ENCODE results near the gene IVNS1ABP. TPM values are rescaled to one million over a fixed set of nuclear protein-coding genes. Genes with fewer than 3 reads are reported as not detected.

The IVNS1ABP gene
- total RNA-seq, 4 donors from 2014 or later: 20.8 to 39.4 (median 32.8) TPM

GRCh38 chr1:185250063-185250462 is 67.0 kb downstream of the IVNS1ABP start:
- TF ChIP-seq CTCF (IDR thresholded peaks at IDR 0.05): no peak
- no peak for TF ChIP-seq POLR2A (IDR thresholded peaks at IDR 0.05)
- no peak for TF ChIP-seq EP300 (IDR thresholded peaks at IDR 0.05)
- TF ChIP-seq POLR2AphosphoS5 (IDR thresholded peaks at IDR 0.05): no peak
- Histone ChIP-seq H3K4me1 (no peaks in the 10 kb centered on the region), H3K27me3 (no peaks in the 10 kb centered on the region), H3K9me3 (no peaks in the 10 kb centered on the region), H3K36me3 (no peaks in the 10 kb centered on the region), H3K4me3 (no peak overlapping the region), H3K27ac (no peak overlapping the region)
- 85 to 91% methylated on average over 4 of the region's 4 CpGs for WGBS, 2 donors (ENCODE audit: low coverage in 1 of 2)
- ATAC-seq: no peak

GRCh38 chr1:185249563-185249962 is 67.5 kb downstream of the IVNS1ABP start:
- H3K27ac ChIP-seq: no peak overlapping the region
- no peak for TF ChIP-seq POLR2AphosphoS5 (IDR thresholded peaks at IDR 0.05)
- TF ChIP-seq POLR2A (IDR thresholded peaks at IDR 0.05): no peak
- no peak for TF ChIP-seq EP300 (IDR thresholded peaks at IDR 0.05)
- TF ChIP-seq CTCF (IDR thresholded peaks at IDR 0.05): no peak
- no peaks in the 10 kb centered on the region for H3K27me3 ChIP-seq
- H3K36me3 ChIP-seq: no peaks in the 10 kb centered on the region
- no peaks in the 10 kb centered on the region for H3K9me3 ChIP-seq
- no peaks in the 10 kb centered on the region for H3K4me1 ChIP-seq
- ATAC-seq: no peak
- no peak overlapping the region for H3K4me3 ChIP-seq
- whole genome bisulfite sequencing, 2 donors (ENCODE audit: low coverage in 1 of 2): 81% methylated on average over 2 of the region's 2 CpGs; no CpG with 5 or more reads in 1 of the 2 donors

Small RNA genes lying within 50 kb of the gene (small RNA-seq; reads per million reads assigned to genes)
- gene RF00019: 0 reads per million in 4 donors

Other genes starting within 250 kb of the IVNS1ABP start
- 10 to 100 TPM; 16.0 to 47.3 (median 21.5) TPM for gene TRMT1L, start 160.3 kb downstream of the IVNS1ABP start, total RNA-seq
- gene SWT1, start 160.1 kb downstream of the IVNS1ABP start, total RNA-seq: 10 to 100 TPM in 1 of 4 donors, 1 to 10 TPM in 3; 3.9 to 12.0 (median 6.2) TPM

Measured in gastroesophageal sphincter (tissue), 4 donors.